ENCODE results near the gene ARID1B.
A peak's percentile ranks its signal among the peaks of the same experiment; 100 is the strongest.

The ARID1B gene

DNA sequence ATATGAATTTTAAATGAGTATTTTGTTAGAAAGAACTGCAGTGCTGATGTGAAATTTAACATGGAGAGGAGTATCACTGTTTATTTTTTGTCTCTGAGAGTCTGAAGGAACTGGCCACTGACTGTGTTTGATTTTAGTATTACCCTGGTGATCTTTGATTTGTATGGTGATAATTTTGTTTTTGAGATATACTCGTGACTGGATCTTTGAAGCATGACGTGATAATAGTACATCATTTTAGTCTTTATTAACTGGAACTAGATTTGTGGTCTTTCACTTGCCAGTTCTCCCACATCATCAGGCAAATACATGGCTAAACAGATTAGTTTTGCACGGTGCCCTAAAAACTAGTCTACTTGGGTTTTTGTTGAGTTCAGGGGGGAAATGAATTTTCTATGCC lies 55.5 kb downstream of the ARID1B start:
- peaks cover 23% of the 10 kb centered on the region for H3K4me1 ChIP-seq (ENCODE audit: control insufficient read depth, insufficient read depth, low read length)
- H3K4me3 ChIP-seq (ENCODE audit: low read depth, low read length) = no peak overlapping the region
- ChIA-PET CTCF (interaction anchor here (0.6 to 0.7 kb wide), 4 partner anchors 12 to 1377 kb away, joined by 3 to 4 read pairs (median 3); no protein-coding TSS in a partner anchor), POLR2A (no interaction called here)
- H3K27ac ChIP-seq (ENCODE audit: extremely low read depth, low read depth, low read length) = peak overlapping the region; percentile 40
- peaks cover 0 to 19% of the 10 kb centered on the region in 2 experiments; a peak in 2 of 3 replicates for H3K36me3 ChIP-seq (ENCODE audit: control insufficient read depth in 2 of 2, insufficient read depth in 1 of 2, low read length in 2 of 2)
- no peaks in the 10 kb centered on the region for H3K9me3 ChIP-seq (ENCODE audit: control insufficient read depth, insufficient read depth, low read depth, low read length)
- TF ChIP-seq ZNF335 (tag by site-specific recombination; conservative IDR thresholded peaks at IDR 0.05) (peak; percentile 33), ZNF433 (tag by site-specific recombination; IDR thresholded peaks at IDR 0.05; ENCODE audit: low read depth) (no peak), ZBTB20 (tag by site-specific recombination; IDR thresholded peaks at IDR 0.05) (peak; percentile 49; the same call in 1 of the 2 replicates), ZNF133 (tag by site-specific recombination; IDR thresholded peaks at IDR 0.05) (no peak), ZNF155 (tag by site-specific recombination; IDR thresholded peaks at IDR 0.05) (no peak), TRIM28 (IDR thresholded peaks at IDR 0.05; ENCODE audit: borderline replicate concordance, low read length) (no peak), ZNF629 (tag by site-specific recombination; IDR thresholded peaks at IDR 0.05) (peak; percentile 72), ZNF248 (tag by site-specific recombination; IDR thresholded peaks at IDR 0.05) (no peak), ZNF600 (tag by site-specific recombination; IDR thresholded peaks at IDR 0.05) (no peak), ZFP41 (tag by site-specific recombination; IDR thresholded peaks at IDR 0.05; ENCODE audit: borderline replicate concordance) (no peak), ZBTB8A (tag by site-specific recombination; IDR thresholded peaks at IDR 0.05) (0 out of 2 replicates have a peak, but pooled peaks have one; percentile 2), ZNF23 (tag by site-specific recombination; IDR thresholded peaks at IDR 0.05; ENCODE audit: borderline replicate concordance) (no peak), ZNF664 (tag by site-specific recombination; IDR thresholded peaks at IDR 0.05) (peak; percentile 84), ZNF112 (tag by site-specific recombination; IDR thresholded peaks at IDR 0.05) (no peak), ZNF211 (tag by site-specific recombination; IDR thresholded peaks at IDR 0.05; ENCODE audit: low read depth) (no peak), ZNF514 (tag by site-specific recombination; IDR thresholded peaks at IDR 0.05) (no peak), IKZF3 (tag by site-specific recombination; IDR thresholded peaks at IDR 0.05) (no peak), ZBTB21 (tag by site-specific recombination; IDR thresholded peaks at IDR 0.05) (0 out of 2 replicates have a peak, but pooled peaks have one; percentile 36), ZNF785 (tag by site-specific recombination; IDR thresholded peaks at IDR 0.05) (no peak), ZNF654 (tag by site-specific recombination; IDR thresholded peaks at IDR 0.05; ENCODE audit: low read depth) (no peak), ZNF214 (tag by site-specific recombination; IDR thresholded peaks at IDR 0.05; ENCODE audit: borderline replicate concordance) (no peak)
- TF ChIP-seq, protein P1, sequence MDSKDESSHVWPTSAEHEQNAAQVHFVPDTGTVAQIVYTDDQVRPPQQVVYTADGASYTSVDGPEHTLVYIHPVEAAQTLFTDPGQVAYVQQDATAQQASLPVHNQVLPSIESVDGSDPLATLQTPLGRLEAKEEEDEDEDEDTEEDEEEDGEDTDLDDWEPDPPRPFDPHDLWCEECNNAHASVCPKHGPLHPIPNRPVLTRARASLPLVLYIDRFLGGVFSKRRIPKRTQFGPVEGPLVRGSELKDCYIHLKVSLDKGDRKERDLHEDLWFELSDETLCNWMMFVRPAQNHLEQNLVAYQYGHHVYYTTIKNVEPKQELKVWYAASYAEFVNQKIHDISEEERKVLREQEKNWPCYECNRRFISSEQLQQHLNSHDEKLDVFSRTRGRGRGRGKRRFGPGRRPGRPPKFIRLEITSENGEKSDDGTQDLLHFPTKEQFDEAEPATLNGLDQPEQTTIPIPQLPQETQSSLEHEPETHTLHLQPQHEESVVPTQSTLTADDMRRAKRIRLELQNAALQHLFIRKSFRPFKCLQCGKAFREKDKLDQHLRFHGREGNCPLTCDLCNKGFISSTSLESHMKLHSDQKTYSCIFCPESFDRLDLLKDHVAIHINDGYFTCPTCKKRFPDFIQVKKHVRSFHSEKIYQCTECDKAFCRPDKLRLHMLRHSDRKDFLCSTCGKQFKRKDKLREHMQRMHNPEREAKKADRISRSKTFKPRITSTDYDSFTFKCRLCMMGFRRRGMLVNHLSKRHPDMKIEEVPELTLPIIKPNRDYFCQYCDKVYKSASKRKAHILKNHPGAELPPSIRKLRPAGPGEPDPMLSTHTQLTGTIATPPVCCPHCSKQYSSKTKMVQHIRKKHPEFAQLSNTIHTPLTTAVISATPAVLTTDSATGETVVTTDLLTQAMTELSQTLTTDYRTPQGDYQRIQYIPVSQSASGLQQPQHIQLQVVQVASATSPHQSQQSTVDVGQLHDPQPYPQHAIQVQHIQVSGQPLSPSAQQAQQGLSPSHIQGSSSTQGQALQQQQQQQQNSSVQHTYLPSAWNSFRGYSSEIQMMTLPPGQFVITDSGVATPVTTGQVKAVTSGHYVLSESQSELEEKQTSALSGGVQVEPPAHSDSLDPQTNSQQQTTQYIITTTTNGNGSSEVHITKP (tag by site-specific recombination; IDR thresholded peaks at IDR 0.05) = 0 out of 2 replicates have a peak, but pooled peaks have one; percentile 12
- TF ChIP-seq, protein P2, sequence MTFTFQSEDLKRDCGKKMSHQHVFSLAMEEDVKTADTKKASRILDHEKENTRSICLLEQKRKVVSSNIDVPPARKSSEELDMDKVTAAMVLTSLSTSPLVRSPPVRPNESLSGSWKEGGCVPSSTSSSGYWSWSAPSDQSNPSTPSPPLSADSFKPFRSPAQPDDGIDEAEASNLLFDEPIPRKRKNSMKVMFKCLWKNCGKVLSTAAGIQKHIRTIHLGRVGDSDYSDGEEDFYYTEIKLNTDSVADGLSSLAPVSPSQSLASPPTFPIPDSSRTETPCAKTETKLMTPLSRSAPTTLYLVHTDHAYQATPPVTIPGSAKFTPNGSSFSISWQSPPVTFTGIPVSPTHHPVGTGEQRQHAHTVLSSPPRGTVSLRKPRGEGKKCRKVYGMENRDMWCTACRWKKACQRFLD (tag by site-specific recombination; IDR thresholded peaks at IDR 0.05) = no peak
- TF ChIP-seq, protein P3, sequence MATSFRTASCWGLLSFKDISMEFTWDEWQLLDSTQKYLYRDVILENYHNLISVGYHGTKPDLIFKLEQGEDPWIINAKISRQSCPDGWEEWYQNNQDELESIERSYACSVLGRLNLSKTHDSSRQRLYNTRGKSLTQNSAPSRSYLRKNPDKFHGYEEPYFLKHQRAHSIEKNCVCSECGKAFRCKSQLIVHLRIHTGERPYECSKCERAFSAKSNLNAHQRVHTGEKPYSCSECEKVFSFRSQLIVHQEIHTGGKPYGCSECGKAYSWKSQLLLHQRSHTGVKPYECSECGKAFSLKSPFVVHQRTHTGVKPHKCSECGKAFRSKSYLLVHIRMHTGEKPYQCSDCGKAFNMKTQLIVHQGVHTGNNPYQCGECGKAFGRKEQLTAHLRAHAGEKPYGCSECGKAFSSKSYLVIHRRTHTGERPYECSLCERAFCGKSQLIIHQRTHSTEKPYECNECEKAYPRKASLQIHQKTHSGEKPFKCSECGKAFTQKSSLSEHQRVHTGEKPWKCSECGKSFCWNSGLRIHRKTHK (tag by site-specific recombination; IDR thresholded peaks at IDR 0.05) = no peak
- TF ChIP-seq, protein P4, sequence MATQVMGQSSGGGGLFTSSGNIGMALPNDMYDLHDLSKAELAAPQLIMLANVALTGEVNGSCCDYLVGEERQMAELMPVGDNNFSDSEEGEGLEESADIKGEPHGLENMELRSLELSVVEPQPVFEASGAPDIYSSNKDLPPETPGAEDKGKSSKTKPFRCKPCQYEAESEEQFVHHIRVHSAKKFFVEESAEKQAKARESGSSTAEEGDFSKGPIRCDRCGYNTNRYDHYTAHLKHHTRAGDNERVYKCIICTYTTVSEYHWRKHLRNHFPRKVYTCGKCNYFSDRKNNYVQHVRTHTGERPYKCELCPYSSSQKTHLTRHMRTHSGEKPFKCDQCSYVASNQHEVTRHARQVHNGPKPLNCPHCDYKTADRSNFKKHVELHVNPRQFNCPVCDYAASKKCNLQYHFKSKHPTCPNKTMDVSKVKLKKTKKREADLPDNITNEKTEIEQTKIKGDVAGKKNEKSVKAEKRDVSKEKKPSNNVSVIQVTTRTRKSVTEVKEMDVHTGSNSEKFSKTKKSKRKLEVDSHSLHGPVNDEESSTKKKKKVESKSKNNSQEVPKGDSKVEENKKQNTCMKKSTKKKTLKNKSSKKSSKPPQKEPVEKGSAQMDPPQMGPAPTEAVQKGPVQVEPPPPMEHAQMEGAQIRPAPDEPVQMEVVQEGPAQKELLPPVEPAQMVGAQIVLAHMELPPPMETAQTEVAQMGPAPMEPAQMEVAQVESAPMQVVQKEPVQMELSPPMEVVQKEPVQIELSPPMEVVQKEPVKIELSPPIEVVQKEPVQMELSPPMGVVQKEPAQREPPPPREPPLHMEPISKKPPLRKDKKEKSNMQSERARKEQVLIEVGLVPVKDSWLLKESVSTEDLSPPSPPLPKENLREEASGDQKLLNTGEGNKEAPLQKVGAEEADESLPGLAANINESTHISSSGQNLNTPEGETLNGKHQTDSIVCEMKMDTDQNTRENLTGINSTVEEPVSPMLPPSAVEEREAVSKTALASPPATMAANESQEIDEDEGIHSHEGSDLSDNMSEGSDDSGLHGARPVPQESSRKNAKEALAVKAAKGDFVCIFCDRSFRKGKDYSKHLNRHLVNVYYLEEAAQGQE (tag by site-specific recombination; IDR thresholded peaks at IDR 0.05) = no peak

Measured in HEK293 (cell line).